HEK293 (cell line): ENCODE results near the gene CRB3.
A peak's percentile ranks its signal among the peaks of the same experiment; 100 is the strongest.

ENCODE experiments used
- CTCF ChIA-PET: fragments of 350-600 bp; formaldehyde crosslinking; extraction: SDS; loops from one replicate; lab custom pipeline; 2021; ENCODE audit warnings: antibody characterized with exemption; lab: Yijun Ruan, JAX
- POLR2A ChIA-PET: fragments of 300-600 bp; formaldehyde crosslinking; extraction: SDS; loops from one replicate; lab custom pipeline; 2020; ENCODE audit warnings: antibody characterized with exemption, inconsistent platforms; lab: Yijun Ruan, JAX
- H3K27ac ChIP-seq: fragments of 200-500 bp; sonication (Bioruptor generic); 2 replicates; pipeline ENCODE4 v1.5.1; 2014; ENCODE audit warnings: low read depth, low read length, control low read depth, inconsistent platforms; ENCODE audit errors: extremely low read depth
- H3K36me3 ChIP-seq, 2 experiments: fragments of 200-500 bp in 1 of 2; sonication (Bioruptor generic) in 1 of 2; 1 replicate in 1 of 2; 2 replicates in 1 of 2; pipeline ENCODE4 v1.5.1; 2014 to 2017; ENCODE audit warnings: inconsistent platforms in 2 of 2, low read length in 2 of 2; ENCODE audit not compliant: control insufficient read depth in 2 of 2, insufficient read depth in 1 of 2
- H3K4me1 ChIP-seq: fragments of 200-500 bp; sonication (Bioruptor generic); 2 replicates; pipeline ENCODE4 v1.5.1; 2014; ENCODE audit warnings: mild to moderate bottlenecking, low read length, inconsistent platforms; ENCODE audit not compliant: control insufficient read depth, insufficient read depth
- H3K4me3 ChIP-seq: 2 replicates; pipeline ENCODE4 v1.5.1; 2011; ENCODE audit warnings: low read depth, mild to moderate bottlenecking, control low read depth, low read length, moderate library complexity
- H3K9me3 ChIP-seq: fragments of 200-500 bp; sonication (Bioruptor generic); 2 replicates; pipeline ENCODE4 v1.5.1; 2014; ENCODE audit warnings: low read depth, low read length, inconsistent platforms; ENCODE audit not compliant: control insufficient read depth, insufficient read depth
- BCL11A ChIP-seq: fragments of 450-650 bp; formaldehyde crosslinking; IDR thresholded peaks from 2 replicates; pipeline ENCODE4 v1.5.1; 2016; ENCODE audit warnings: low read depth, missing biosample characterization, missing genetic modification characterization
- PRDM6 ChIP-seq: fragments of 450-650 bp; formaldehyde crosslinking; IDR thresholded peaks from 2 replicates; pipeline ENCODE4 v1.5.1; 2017; ENCODE audit warnings: missing biosample characterization, missing genetic modification characterization
- REPIN1 ChIP-seq: fragments of 450-650 bp; formaldehyde crosslinking; IDR thresholded peaks from 2 replicates; pipeline ENCODE4 v1.5.1; 2017; ENCODE audit warnings: missing biosample characterization, missing genetic modification characterization, low read depth
- REST ChIP-seq: fragments of 450-650 bp; formaldehyde crosslinking; IDR thresholded peaks from 2 replicates; pipeline ENCODE4 v1.5.1; 2016; ENCODE audit warnings: missing biosample characterization, missing genetic modification characterization
- ZFP3 ChIP-seq: fragments of 450-650 bp; formaldehyde crosslinking; IDR thresholded peaks from 2 replicates; pipeline ENCODE4 v1.5.1; 2016; ENCODE audit warnings: low read depth, missing biosample characterization, missing genetic modification characterization
- ZNF23 ChIP-seq: fragments of 450-650 bp; formaldehyde crosslinking; IDR thresholded peaks from 2 replicates; pipeline ENCODE4 v1.5.1; 2016; ENCODE audit warnings: missing biosample characterization, missing genetic modification characterization, borderline replicate concordance
- ZNF24 ChIP-seq: fragments of 450-650 bp; formaldehyde crosslinking; IDR thresholded peaks from 2 replicates; pipeline ENCODE4 v1.5.1; 2016; ENCODE audit warnings: missing biosample characterization, missing genetic modification characterization
- ZNF350 ChIP-seq: fragments of 450-650 bp; formaldehyde crosslinking; IDR thresholded peaks from 2 replicates; pipeline ENCODE4 v1.5.0; 2017; ENCODE audit warnings: missing biosample characterization, mild to moderate bottlenecking, missing genetic modification characterization
- ZNF366 ChIP-seq: fragments of 450-650 bp; formaldehyde crosslinking; conservative IDR thresholded peaks from 2 replicates; pipeline ENCODE4 v1.5.1; 2016; ENCODE audit warnings: missing biosample characterization, missing genetic modification characterization
- ZNF37A ChIP-seq: fragments of 450-650 bp; IDR thresholded peaks from 2 replicates; pipeline ENCODE4 v1.5.1; 2018; ENCODE audit warnings: missing biosample characterization, missing genetic modification characterization
- ZNF510 ChIP-seq: fragments of 450-650 bp; formaldehyde crosslinking; IDR thresholded peaks from 2 replicates; pipeline ENCODE4 v1.5.1; 2018; ENCODE audit warnings: mild to moderate bottlenecking, missing genetic modification characterization, missing biosample characterization; ENCODE audit not compliant: insufficient replicate concordance
- ZNF624 ChIP-seq: fragments of 450-650 bp; formaldehyde crosslinking; IDR thresholded peaks from 2 replicates; pipeline ENCODE4 v1.5.1; 2017; ENCODE audit warnings: missing biosample characterization, missing genetic modification characterization
- ZNF677 ChIP-seq: fragments of 450-650 bp; IDR thresholded peaks from 2 replicates; pipeline ENCODE4 v1.5.0; 2018; ENCODE audit warnings: missing biosample characterization, mild to moderate bottlenecking, missing genetic modification characterization, moderate library complexity
- ZNF76 ChIP-seq: fragments of 450-650 bp; formaldehyde crosslinking; IDR thresholded peaks from 2 replicates; pipeline ENCODE4; 2016; ENCODE audit warnings: low read depth, missing biosample characterization, missing genetic modification characterization, borderline replicate concordance
- ZSCAN23 ChIP-seq: fragments of 450-650 bp; formaldehyde crosslinking; IDR thresholded peaks from 2 replicates; pipeline ENCODE4 v1.5.1; 2016; ENCODE audit warnings: missing biosample characterization, missing genetic modification characterization
- TF ChIP-seq, protein P1 (sequence below): fragments of 450-650 bp; formaldehyde crosslinking; IDR thresholded peaks from 2 replicates; pipeline ENCODE4 v1.5.1; 2017; ENCODE audit warnings: missing biosample characterization, missing genetic modification characterization
- TF ChIP-seq, protein P2 (sequence below): fragments of 450-650 bp; formaldehyde crosslinking; IDR thresholded peaks from 2 replicates; pipeline ENCODE4 v1.5.1; 2017; ENCODE audit warnings: missing biosample characterization, missing genetic modification characterization
- TF ChIP-seq, protein P3 (sequence below): fragments of 450-650 bp; formaldehyde crosslinking; IDR thresholded peaks from 2 replicates; pipeline ENCODE4 v1.5.1; 2017; ENCODE audit warnings: missing biosample characterization, mild to moderate bottlenecking, missing genetic modification characterization, moderate library complexity

The CRB3 gene

GRCh38 chr19:6443986-6444385 is 20.1 kb upstream of the CRB3 start:
- Histone ChIP-seq H3K36me3 (peaks cover 0 to 9% of the 10 kb centered on the region in 2 experiments; a peak in 2 of 3 replicates), H3K4me3 (no peak overlapping the region), H3K4me1 (no peaks in the 10 kb centered on the region), H3K27ac (no peak overlapping the region), H3K9me3 (no peaks in the 10 kb centered on the region)
- CTCF ChIA-PET = no interaction called here
- POLR2A ChIA-PET = interaction anchor here (0.7 kb wide), 1 partner anchor 24 kb away, joined by 6 read pairs; no protein-coding TSS in a partner anchor
- no peak for TF ChIP-seq ZNF350 (tag by site-specific recombination)
- TF ChIP-seq REPIN1 (tag by site-specific recombination) = no peak
- TF ChIP-seq PRDM6 (tag by site-specific recombination) = no peak
- TF ChIP-seq ZNF366 (tag by site-specific recombination) = no peak
- no peak for TF ChIP-seq BCL11A (tag by site-specific recombination)
- TF ChIP-seq REST = no peak
- no peak for TF ChIP-seq ZSCAN23 (tag by site-specific recombination)
- no peak for TF ChIP-seq ZNF24 (tag by site-specific recombination)
- TF ChIP-seq ZNF624 = no peak
- TF ChIP-seq ZNF510 (tag by site-specific recombination) = no peak
- TF ChIP-seq, protein P1, sequence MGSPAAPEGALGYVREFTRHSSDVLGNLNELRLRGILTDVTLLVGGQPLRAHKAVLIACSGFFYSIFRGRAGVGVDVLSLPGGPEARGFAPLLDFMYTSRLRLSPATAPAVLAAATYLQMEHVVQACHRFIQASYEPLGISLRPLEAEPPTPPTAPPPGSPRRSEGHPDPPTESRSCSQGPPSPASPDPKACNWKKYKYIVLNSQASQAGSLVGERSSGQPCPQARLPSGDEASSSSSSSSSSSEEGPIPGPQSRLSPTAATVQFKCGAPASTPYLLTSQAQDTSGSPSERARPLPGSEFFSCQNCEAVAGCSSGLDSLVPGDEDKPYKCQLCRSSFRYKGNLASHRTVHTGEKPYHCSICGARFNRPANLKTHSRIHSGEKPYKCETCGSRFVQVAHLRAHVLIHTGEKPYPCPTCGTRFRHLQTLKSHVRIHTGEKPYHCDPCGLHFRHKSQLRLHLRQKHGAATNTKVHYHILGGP (tag by site-specific recombination) = no peak
- TF ChIP-seq, protein P2, sequence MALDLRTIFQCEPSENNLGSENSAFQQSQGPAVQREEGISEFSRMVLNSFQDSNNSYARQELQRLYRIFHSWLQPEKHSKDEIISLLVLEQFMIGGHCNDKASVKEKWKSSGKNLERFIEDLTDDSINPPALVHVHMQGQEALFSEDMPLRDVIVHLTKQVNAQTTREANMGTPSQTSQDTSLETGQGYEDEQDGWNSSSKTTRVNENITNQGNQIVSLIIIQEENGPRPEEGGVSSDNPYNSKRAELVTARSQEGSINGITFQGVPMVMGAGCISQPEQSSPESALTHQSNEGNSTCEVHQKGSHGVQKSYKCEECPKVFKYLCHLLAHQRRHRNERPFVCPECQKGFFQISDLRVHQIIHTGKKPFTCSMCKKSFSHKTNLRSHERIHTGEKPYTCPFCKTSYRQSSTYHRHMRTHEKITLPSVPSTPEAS (tag by site-specific recombination) = no peak
- no peak for TF ChIP-seq ZFP3 (tag by site-specific recombination)
- TF ChIP-seq, protein P3, sequence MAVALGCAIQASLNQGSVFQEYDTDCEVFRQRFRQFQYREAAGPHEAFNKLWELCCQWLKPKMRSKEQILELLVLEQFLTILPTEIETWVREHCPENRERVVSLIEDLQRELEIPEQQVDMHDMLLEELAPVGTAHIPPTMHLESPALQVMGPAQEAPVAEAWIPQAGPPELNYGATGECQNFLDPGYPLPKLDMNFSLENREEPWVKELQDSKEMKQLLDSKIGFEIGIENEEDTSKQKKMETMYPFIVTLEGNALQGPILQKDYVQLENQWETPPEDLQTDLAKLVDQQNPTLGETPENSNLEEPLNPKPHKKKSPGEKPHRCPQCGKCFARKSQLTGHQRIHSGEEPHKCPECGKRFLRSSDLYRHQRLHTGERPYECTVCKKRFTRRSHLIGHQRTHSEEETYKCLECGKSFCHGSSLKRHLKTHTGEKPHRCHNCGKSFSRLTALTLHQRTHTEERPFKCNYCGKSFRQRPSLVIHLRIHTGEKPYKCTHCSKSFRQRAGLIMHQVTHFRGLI (tag by site-specific recombination) = no peak
- no peak for TF ChIP-seq ZNF76
- no peak for TF ChIP-seq ZNF23

- H3K27ac ChIP-seq = no peak overlapping the region
- POLR2A ChIA-PET = interaction anchor here (0.6 kb wide), 1 partner anchor 334 kb away, joined by 3 read pairs; no protein-coding TSS in a partner anchor
- TF ChIP-seq ZNF37A (tag by site-specific recombination) = peak; percentile 99
- no peak for TF ChIP-seq ZNF677
- TF ChIP-seq, all 188 proteins: peak for 1
- CTCF ChIA-PET = interaction anchor here (0.6 kb wide), 1 partner anchor 18 kb away, joined by 4 read pairs; no protein-coding TSS in a partner anchor
- H3K9me3 ChIP-seq = no peaks in the 10 kb centered on the region
- H3K36me3 ChIP-seq = peaks cover 0 to 16% of the 10 kb centered on the region in 2 experiments; a peak in 2 of 3 replicates
- no peak overlapping the region for H3K4me3 ChIP-seq
- no peaks in the 10 kb centered on the region for H3K4me1 ChIP-seq
Measured at GRCh38 chr19:6446452-6446851, 17.6 kb upstream of the CRB3 start.
